ENCODE data around the gene COLEC12. TPM values are rescaled to one million over a fixed set of nuclear protein-coding genes. Genes with fewer than 3 reads are reported as not detected.

Gene COLEC12
- total RNA-seq, 1 experiment from 2014 or later, result not detected

DNA sequence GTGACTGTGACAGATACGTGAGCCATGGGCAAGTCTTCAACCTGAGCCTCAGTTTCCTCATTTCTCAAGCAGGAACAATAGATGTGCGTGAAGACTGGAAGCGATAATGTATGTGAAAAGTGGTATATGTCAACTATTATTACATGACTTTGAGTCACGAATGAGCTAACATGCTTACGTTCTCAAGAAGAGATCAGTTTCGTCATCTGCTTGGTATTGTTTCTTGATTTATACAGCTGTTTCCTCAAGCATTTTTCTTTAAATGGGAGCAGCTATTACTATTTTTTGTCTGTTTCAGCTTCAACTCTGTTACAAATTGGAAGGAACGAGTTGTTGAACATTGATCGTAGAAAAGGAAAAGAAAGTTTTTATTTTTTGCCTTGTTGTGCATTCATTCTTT lies 184.1 kb downstream of the COLEC12 start:
- RAD21 ChIA-PET (ENCODE audit: low non-redundant PET in 1 of 2, low total read pairs in 2 of 2, uncharacterized antibody in 2 of 2, unreplicated experiment in 2 of 2), result no interaction called here
- no peak overlapping the region for H3K4me2 ChIP-seq (ENCODE audit: low read length)
- POLR2A ChIA-PET, result no interaction called here
- no peak overlapping the region for H3K27ac ChIP-seq (ENCODE audit: low read depth, low read length)
- H4K20me1 ChIP-seq (ENCODE audit: insufficient read depth), result no peaks in the 10 kb centered on the region
- H2AFZ ChIP-seq (ENCODE audit: low read depth, low read length, poor library complexity, severe bottlenecking), result no peak overlapping the region
- H3K9ac ChIP-seq (ENCODE audit: low read length), result no peak overlapping the region
- intact Hi-C loops (cut with micrococcal nuclease), result no loop called here
- TF ChIP-seq, protein P1, sequence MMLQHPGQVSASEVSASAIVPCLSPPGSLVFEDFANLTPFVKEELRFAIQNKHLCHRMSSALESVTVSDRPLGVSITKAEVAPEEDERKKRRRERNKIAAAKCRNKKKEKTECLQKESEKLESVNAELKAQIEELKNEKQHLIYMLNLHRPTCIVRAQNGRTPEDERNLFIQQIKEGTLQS (IDR thresholded peaks at IDR 0.05), result no peak
- TF ChIP-seq, protein P2, sequence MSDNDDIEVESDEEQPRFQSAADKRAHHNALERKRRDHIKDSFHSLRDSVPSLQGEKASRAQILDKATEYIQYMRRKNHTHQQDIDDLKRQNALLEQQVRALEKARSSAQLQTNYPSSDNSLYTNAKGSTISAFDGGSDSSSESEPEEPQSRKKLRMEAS (IDR thresholded peaks at IDR 0.05), result no peak
- TF ChIP-seq FOSL1 (IDR thresholded peaks at IDR 0.05; ENCODE audit: low read depth), result no peak
- TF ChIP-seq SRF (IDR thresholded peaks at IDR 0.05; ENCODE audit: low read depth), result no peak
- no peak for TF ChIP-seq EGR1 (IDR thresholded peaks at IDR 0.05; ENCODE audit: low read depth)
- no peak for TF ChIP-seq EZH2phosphoT487 (IDR thresholded peaks at IDR 0.05; ENCODE audit: borderline replicate concordance)
- no peak for TF ChIP-seq CEBPB (IDR thresholded peaks at IDR 0.05; ENCODE audit: low read depth)
- no peak for TF ChIP-seq ELF1 (IDR thresholded peaks at IDR 0.05; ENCODE audit: borderline replicate concordance, low read depth)
- no peak for TF ChIP-seq EZH2 (IDR thresholded peaks at IDR 0.05)
- no peak for TF ChIP-seq POLR2A (IDR thresholded peaks at IDR 0.05; ENCODE audit: borderline replicate concordance, extremely low read depth, insufficient read depth, insufficient read length)
- no peak for TF ChIP-seq ZNF274 (IDR thresholded peaks at IDR 0.05; ENCODE audit: low read depth, low read length)
- TF ChIP-seq POLR2AphosphoS5 (IDR thresholded peaks at IDR 0.05; ENCODE audit: low read depth, low read length), result no peak
- no peak for TF ChIP-seq CBX3 (IDR thresholded peaks at IDR 0.05; ENCODE audit: low read depth)
- TF ChIP-seq TCF7L2 (IDR thresholded peaks at IDR 0.05; ENCODE audit: borderline replicate concordance, extremely low read depth, insufficient read depth, insufficient read length), result no peak
- TF ChIP-seq SP1 (IDR thresholded peaks at IDR 0.05; ENCODE audit: low read depth), result no peak
- TF ChIP-seq, protein P3, sequence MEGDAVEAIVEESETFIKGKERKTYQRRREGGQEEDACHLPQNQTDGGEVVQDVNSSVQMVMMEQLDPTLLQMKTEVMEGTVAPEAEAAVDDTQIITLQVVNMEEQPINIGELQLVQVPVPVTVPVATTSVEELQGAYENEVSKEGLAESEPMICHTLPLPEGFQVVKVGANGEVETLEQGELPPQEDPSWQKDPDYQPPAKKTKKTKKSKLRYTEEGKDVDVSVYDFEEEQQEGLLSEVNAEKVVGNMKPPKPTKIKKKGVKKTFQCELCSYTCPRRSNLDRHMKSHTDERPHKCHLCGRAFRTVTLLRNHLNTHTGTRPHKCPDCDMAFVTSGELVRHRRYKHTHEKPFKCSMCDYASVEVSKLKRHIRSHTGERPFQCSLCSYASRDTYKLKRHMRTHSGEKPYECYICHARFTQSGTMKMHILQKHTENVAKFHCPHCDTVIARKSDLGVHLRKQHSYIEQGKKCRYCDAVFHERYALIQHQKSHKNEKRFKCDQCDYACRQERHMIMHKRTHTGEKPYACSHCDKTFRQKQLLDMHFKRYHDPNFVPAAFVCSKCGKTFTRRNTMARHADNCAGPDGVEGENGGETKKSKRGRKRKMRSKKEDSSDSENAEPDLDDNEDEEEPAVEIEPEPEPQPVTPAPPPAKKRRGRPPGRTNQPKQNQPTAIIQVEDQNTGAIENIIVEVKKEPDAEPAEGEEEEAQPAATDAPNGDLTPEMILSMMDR (IDR thresholded peaks at IDR 0.05 in 2 of 3, conservative IDR thresholded peaks at IDR 0.05 in 1 of 3; ENCODE audit: borderline replicate concordance in 1 of 3, insufficient read depth in 1 of 3, low read depth in 2 of 3, low read length in 2 of 3), result no peak
- TF ChIP-seq YY1 (IDR thresholded peaks at IDR 0.05; ENCODE audit: extremely low read depth, insufficient replicate concordance, low read depth, low read length), result no peak
- H3K9me2 ChIP-seq (ENCODE audit: insufficient read depth), result no peaks in the 10 kb centered on the region
- no peaks in the 10 kb centered on the region for H3K4me1 ChIP-seq (ENCODE audit: control insufficient read depth in 1 of 2, insufficient read depth in 2 of 2, low read length in 2 of 2)
- no peak for ATAC-seq
- no peaks in the 10 kb centered on the region for H3K9me3 ChIP-seq (ENCODE audit: control insufficient read depth in 1 of 2, insufficient read depth in 1 of 2, low read depth in 1 of 2, low read length in 2 of 2)
- no peaks in the 10 kb centered on the region for H3K79me2 ChIP-seq (ENCODE audit: insufficient read depth, low read length)
- CTCF ChIA-PET, result no interaction called here
- BruUV-seq (replicated peaks), result no TSS peak
- H3K27me3 ChIP-seq (ENCODE audit: insufficient read depth, low read length), result peaks cover 14% of the 10 kb centered on the region
- no peak overlapping the region for H3K4me3 ChIP-seq (replicated peaks in 1 of 2; ENCODE audit: low read depth in 1 of 2, low read length in 2 of 2)
- no peak for DNase-seq (ENCODE audit: low read depth, low spot score)
- H3K36me3 ChIP-seq (ENCODE audit: control insufficient read depth in 1 of 2, insufficient read depth in 2 of 2, low read length in 2 of 2), result no peaks in the 10 kb centered on the region

All from HCT116 (cell line).